ENCODE measurements around the gene MXD1.

MXD1 gene

DNA sequence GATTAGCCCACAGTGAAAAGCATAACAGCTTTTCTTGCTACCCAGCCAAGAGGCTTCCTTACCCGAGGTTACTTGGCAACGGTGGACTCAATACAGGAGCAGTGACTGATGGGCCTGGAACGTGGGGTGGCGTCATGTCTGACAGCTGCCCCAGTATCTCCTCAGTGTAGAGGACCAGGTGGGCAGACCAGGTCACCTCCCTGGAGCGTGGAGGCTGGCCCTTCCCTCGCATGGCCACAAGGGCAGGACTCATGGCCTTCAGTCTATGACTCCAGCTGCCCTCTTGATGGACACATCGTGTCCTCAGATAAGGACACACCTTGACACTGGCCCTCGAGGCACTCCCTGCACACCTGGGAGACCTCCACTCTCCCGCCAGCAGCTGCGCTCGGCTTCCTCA, 40.1 kb downstream of the MXD1 start:
- no peak for DNase-seq

DNA sequence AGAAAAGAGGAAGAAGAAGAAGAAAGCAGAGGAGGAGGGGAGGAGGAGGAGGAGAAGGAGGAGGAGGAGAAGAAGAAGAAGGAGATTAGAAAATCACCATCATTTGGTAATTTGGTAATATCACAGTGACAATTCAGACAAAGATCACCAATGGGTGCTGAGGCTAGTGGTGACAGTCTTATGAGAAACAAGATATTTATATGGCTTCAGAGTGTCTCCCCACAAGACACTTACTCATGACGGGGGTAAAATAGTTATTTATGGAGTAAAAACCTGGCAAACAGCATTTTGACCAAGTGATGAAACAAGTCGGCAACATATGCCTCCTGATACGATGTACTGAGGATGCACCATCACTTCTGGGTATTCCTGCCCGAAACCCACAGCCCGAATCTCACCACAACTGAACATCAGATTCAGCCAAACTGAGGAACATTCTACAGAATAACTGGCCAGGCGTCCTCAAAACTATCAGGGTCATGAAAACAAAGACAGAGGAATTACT, 41.6 kb downstream of the MXD1 start:
- no peak for DNase-seq

DNA sequence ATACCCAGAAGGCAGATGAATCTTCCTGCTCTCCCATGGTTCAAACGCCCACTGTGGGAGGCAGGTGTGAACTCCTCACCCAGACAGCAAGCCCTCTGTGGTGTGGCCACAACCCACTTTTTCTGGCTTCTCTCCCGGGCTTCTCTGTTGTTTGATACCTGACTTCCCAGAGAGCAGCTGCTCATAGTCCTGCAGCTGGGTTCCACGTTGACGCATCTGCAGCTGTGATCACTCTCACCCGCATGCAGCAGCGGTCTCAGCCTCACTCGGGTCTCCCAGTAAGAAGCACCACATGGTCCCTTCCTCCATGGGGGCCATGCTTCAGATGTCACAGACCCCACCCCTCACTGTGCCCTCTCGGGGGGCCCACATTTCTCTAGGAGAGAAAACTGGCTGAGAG, 43.1 kb downstream of the MXD1 start:
- DNase-seq: no peak

DNA sequence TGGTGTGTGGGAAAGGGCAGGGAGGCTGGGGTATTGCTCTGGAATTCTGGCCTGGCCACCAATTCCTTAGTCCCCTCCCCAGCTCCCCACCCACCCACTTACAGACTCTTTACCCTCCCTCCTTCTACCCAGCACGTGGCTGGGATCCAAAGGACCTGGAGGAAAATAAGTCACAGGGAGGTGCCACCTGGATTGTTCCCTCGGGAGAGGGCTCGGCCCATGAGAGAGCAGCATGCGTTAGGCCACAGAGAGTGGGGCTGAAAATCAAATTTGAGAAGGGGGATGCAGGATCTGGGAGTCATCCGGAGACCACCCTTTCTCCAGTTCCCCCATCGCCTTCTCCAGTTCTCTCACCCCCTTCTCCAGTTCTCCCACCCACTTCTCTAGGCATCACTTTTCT, 43.6 kb downstream of the MXD1 start:
- DNase-seq: no peak

DNA sequence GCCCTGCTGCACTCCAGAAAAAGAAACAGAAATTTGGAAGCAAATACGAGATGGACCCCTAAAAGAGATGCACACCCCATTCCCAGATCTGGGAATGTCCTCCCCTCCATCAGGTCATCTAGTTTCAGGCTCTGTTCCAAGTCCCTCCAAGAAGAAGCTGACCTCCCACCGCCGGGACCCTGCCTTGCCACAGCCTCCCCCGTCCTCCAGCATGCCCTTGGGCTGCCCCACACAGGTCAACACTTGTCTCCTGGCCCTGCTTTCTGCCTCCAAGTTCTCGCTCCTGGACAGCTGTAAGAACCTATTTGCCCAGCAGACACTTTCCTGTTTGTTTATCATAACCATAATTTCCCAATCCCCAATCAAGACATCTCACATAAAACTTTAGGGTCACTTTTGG, 44.5 kb downstream of the MXD1 start:
- no peak for DNase-seq

DNA sequence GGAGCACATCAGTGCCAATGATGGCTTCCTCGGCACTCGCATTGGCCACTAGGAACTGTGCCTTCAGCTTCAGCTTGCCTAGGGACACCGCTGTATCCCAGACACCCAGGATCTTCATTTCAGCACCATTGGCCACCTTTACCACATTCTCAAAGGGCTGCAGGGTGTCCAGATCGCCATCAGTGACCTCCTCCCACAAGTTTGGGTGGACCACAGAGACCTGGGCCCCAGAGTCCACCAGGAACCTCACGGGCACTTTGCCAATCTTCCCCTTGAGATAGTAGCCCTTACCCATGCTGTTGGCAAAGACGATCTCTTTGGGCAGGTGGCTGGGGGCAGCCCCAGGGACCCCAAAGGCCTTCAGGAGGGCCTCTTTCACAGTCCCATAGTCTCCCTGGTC, 45.9 kb downstream of the MXD1 start:
- no peak for DNase-seq

DNA sequence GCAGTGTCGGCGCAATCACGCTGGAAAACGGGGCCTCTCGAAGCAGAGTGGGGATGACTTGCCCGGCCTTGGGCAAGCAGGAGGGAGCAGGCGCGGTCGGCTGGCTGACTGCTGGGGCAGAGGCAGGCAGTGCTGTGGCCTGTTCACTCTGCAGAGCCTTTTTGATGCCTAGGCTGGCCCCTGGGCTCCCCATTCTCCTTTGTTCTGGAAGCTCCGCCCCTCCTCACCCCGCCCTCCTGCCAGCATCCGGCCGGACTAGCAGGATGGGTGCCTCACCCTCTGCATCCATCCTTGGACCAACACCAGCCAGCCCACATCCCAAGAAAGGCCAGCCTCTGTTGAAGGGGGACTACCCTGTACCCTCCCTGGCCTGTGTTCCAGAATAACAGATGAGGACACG, 46.6 kb downstream of the MXD1 start, which contains the start of gene ASPRV1:
Gene ASPRV1, minus strand, starts transcription at position 136 of the 400 bp plus-strand sequence. CDS start 195 bp downstream, outside the sequence.
- no peak for DNase-seq

DNA sequence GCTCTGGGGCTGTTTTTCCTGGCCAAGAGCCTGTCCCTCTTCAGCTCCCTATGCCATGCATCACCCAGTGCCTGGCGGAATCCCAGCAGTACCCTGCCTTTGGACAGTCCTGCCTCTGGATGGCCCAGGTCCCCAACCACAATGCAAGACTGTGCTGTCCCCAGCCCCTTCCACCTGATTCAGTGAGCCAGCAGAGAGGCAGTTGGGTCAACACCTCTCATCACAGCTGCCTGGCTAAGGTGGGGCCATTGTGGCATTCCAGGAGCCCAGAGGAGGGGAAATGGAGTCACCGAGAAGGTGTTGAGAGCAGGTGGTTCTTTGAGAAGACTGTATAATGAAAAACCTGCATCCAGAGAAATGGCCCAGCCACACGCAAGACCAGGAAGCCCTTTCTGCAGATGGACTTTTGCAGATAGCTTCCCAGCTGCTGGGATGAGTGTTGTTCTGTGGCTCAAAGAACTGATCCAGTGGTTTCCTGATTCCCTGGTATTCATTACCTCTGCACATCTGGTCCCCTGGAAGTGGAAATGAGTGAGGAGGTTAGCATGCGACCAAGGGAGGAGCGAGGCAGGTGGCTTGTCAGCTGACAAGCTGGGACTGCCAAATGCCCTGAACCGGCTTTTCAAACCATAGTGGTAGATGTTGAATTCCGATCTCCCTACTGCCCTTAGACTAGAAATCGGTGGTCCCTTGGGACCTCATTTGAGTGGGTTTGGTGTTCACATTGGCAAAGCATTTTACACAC, 48.2 kb downstream of the MXD1 start:
- DNase-seq: no peak

DNA sequence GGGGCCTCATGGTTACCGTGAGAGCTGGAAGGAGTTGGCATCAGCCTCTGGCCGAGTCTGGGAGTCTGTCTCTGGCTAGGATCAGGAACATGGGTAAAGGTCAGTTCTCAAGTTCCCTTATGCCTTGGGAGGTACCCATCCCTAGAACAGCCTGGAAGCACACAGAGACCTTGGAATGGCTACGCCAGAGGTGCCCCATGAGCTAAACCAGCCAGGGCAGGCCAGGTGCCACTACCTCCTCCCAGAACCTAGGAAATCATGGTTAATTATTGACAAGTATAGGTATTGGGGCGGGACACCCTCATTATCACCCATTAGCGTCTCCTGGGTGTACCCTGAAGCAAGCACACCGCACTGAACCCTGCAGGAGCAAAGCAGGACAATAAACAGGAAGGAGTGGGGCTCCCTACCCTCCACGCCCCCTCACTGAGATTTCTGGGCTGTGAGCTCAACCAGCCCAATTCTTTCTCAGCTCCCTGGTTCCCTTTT, 49.5 kb downstream of the MXD1 start:
- peak; percentile 45 for DNase-seq

DNA sequence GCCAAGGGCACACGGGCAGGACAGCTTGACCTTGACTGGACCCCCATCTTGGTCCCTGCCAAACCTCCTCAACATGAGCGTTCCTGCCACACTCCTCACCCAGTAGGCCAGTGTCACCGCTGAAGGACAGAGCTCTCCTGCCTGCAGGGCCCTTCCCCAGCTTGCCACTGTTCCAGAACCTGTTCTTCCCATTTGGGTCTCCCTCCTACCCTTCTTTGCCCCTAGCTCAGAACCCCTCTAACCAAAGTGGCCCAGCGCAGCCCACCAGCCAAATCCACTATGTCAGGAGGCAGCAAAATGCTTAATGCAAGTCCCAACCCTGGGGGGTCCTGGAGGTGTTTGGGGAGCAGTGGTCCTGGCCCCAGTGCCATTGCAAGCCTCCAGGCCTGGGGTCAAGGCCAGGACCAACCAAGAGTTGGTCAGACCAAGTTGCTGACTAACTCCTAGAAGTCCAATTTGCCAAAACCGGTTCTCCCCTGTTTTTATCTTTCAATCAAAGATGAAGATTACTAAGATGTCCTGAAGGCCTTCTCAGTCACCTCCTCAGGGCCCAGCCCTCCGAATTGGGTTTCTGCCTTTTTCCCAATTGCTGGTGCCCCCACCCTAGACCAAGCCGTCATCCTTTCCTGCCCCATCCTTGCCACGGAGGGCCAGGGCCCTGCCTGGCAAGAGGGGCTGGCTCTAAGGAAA, 51.0 kb downstream of the MXD1 start:
- DNase-seq: no peak

DNA sequence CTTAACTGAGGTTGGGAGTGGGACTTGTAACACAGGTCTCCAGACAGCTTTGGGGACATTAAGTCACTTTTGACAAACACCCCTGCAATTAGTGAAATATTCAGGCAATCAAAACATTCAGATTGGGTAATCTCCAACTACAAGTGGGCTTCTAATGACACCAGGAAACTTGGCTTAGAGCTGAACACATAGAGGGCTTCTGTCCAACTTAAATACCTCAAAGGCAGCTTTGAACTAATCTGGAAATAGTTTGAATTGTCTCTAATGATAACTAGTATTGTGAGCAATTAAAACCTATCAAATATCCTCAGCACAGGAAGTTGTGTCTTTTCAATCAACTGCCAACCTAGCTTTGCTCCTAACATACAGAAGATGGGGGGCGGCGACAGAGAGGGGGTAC, 51.6 kb downstream of the MXD1 start:
- no peak for DNase-seq

DNA sequence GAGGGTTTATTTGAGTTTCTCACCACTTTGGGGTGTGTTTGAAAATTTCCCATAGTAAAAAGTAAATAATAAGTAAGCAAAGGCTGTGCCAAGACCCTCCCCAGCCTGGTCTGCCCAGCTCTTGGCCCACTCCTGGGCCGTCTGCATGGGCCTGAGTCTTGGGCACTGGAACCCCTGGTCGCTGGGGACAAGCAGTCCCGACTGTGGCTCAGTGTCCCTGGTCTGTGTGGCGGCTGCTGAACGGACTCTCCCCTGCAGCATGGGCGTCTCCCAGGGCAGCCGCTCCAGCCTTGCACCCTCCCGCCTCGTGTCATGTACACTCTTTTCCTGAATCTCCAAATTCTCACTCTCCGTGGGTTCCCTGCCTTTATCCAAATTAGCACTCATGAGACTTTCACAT, 53.7 kb downstream of the MXD1 start:
- no peak for DNase-seq

DNA sequence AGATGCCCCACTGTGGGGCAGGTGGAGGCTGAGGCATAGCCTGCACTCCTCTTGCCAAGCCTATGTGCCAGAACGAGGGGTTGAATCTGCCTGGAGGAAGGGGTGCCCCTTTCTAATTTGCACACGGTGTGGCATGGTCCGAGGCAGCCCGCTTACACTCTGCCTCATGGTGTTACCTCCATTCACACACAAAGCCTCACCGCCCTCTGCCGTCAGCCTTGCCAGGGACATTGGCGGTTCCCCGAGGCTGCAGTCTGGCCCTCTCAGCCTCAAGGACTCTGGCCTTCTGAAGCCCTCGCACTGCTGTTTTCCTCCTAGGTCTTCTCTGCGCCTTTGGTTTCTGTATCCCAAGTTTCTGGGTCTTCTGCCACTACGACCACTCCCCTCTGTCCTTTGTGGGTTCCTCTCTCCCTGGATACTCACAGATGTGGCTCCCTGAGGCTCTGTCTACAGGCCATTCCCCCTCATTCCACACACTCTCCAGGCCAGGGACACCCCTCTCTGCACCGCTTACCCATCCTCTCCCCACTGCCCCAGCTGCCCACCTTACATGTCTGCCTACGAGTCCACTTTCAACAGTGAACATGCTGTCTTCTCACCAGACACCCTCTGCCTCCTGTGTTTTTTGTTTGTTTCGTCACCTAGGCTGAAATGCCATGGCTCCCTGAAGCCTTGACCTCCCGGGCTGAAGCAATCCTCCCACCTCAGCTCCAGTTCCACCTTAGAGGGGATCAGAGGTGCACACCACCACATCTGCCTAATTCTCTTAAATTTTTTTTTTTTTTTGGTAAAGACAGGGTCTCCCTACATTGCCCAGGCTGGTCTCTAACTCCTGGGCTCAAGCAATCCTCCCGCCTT, 54.4 kb downstream of the MXD1 start:
- no peak for DNase-seq

DNA sequence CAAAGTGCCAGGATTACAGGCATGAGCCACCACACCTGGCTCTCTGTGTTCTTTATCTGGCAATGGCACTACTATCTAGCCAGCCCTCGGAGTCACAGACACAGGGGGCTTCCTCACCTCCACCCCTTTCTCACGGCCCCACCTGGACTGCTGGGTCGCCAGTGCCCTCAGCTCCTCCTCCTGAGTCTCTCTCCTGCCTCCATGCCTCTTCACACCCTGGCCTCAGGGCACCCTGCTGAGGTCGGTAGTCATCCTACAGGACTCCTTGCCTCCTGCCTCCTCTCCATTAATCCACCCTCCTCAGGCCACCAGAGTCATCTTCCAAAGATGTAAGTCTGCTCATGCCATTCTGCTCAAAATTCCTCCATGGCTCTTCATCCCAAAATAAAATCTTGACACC, 55.1 kb downstream of the MXD1 start:
- DNase-seq: no peak

DNA sequence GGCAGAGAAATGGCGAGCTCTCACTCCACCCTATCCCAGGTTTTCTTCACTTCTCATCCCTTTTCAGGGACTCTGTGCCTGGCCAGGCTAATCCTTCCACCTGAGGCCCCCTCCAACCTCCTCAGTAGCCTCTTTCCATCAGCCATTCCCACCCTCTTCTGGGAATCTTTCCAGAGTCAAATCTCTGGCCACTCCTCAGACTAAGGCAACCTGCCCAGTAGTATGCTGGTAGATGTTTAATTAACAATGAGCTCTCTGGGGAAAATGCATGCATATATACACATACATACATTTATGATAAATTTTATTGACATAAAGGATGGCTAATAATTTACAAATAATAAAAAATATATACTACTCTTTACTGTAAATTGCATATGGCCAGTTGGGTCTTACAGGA, 57.9 kb downstream of the MXD1 start:
- no peak for DNase-seq

DNA sequence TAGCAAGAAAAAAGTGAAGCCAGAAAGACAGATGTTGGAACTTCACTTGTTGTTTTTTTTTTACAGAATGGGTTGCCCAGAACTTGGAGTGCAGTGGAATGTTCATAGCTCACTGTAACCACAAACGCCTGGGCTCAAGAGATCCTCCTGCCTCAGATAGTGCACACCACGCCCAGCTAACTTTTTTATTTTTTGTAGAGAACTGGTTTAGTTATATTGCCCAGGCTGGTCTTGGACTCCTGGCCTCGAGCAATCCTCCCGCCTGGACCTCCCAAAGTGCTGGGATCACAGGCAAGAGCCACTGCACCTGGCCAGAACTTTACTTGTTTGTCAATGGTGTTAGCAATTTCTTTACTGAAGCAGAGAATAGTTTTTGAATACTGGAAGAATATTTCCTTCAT, 58.4 kb downstream of the MXD1 start:
- DNase-seq: no peak

DNA sequence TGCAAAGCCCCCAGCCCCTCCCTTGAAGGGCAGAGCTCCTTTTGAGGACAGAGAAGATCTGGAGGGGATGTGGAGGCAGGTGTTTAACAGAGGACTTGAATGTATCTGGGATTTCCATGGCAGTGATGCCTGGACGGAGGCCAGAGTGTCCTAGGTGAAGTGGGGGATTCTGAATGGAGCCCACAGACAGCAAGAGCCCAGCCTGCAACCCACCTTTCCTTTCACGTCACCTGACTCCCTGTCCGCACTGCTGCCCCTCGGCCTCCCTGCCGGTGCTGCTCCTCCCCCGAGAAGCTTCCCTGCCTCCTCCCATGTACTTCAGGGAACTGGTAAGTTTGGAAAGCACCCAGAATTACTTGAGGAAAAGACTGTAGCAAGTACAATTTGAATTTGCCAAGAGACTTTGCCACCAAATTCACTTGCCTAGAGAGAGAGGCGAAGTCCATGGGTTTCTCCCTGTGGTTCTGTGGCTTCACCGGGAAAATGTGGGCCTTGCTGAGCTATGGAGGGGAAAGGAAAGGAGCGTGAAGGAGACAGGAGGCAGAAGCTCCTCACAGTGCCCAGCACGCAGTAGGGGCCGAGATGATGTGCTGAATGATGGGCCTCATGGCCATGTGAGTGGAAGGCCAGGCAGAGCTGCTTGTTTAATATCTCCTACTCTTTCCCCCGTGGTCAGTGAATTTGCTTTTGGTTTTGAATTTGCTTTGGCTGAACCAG, 60.4 kb downstream of the MXD1 start:
- DNase-seq: peak; percentile 23

DNA sequence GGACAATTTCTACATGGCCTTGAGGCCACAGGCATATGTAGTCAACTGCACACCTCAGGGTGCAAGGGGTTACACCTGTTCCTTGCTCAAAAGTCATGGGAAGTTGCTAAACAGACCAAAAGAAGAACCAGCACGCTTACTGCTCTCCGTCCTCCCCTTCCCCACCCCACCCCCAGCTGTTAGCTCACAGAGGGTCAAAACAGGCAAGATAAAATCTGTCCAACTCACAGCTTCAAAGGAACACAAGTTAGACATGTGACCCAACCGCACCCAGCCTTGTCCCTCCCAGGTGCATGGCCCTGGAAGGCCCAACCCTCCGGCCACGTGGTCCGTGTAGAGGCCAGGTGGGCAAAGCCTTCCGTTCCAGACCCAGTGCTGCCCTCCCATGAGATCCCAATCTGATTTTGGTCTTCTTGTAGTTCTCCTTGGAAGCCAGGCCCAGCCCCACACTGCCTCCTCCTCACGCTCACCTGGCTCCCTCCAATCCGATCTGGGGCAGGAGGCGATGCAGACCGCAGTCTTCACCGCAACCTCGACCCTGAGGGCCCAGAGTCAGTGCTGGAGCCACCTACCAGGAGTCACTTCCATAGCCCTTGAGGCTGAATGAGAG, 61.0 kb downstream of the MXD1 start:
- no peak for DNase-seq

DNA sequence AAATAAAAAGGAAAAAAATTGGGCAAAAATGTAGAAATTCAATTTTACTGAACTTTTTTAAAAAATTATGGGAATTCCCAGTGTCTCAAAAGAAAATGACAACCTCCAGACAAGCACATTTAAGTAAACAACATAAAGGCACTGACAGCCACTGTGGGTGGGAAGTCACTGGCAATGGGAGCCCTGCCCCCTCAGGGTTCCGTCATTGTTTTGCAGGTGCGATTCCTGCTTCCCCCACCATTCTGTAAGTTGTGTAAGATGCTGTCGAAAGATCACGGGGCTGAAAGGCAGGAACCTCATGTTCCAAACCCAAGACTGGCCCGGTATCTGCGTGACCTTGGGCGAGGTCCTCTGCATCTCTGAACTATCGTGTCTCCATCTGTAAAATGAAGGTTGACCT, 62.3 kb downstream of the MXD1 start:
- no peak for DNase-seq

DNA sequence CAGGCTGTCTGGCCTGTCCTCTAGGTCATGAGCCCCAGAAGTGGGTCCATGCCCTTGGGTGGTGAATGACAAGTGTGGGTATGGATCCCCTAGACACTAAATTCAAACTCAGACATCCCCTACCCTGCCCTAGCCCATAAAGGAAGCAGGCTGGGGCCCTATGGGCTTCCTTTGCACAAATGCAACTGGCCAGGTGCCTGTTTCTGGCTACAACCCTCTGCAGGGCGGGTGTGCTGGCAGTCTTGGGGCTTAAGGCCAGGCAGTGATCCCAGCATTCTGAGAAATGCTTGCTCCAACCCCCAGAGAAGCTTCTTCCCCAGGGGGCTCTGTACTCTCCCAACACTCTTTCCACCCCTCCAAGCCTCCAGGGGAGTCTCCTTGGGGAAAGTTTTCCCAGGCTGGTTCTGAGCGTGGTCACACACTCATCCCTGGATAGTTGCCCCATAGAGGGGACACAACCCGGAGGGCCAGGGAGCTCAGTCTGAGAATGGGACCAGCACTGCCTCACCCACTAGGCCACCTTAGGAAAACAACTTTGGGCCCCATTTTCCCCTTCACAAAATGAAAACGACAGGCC, 63.1 kb downstream of the MXD1 start:
- DNase-seq: no peak

DNA sequence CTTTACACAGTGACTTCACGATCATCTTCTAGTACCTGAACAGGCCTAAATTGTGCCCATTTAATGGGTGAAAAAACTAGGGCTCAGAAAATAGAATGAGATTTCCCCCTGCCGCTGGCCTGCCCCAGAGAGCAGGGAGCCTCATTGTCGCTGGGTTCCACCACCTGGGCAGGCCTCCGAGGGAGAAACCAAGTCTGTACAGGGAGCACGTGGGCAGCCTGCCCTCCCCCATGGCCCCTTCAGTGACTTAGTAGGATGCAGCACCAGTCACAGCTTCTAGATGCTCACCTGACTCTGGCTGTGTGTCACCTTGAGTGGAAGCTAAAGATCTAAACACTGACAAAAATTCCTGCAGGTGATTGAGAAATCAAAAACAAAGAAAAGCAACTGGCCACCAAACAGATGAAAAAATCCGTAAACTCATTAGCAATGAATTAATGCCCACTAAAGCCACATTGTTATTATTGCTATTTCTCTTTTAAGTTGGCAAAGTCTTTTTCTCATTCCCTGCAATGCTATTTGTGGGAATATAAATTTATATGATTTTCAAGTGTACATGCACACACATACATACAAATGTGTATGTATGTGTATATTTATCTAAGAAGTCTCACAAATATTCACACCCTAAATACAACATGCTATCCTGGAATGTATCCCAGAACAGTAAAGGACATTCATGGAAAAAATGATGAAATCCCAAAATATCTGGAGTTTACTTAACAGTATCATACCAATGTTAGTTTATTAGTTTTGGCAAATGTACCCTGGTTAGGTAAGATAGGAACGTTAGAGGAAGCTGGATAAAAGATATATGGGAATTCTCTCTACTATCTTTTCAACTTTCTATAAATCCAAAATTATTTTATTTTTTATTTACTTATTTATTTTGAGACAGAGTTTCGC, 65.2 kb downstream of the MXD1 start:
- DNase-seq: no peak

All from suppressor macrophage treated with lipopolysaccharide for 4 hours (primary cell).